Effector memory CD4-positive, alpha-beta T cell (primary cell): Measurements from ENCODE around the gene ITGA1.

ENCODE experiments used
- DNase-seq, 3 donors: peaks; one replicate each; pipeline ENCODE4 v3.0.0-alpha.2; 2020
- H3K27ac ChIP-seq: 2 replicates; pipeline ENCODE4 v1.7.0; 2013; ENCODE audit warnings: mild to moderate bottlenecking, low read length, moderate library complexity; ENCODE audit not compliant: insufficient read depth, poor library complexity, severe bottlenecking
- H3K27me3 ChIP-seq: replicated peaks from 2 replicates; pipeline ENCODE4 v1.7.0; 2013; ENCODE audit warnings: mild to moderate bottlenecking, low read length; ENCODE audit not compliant: insufficient read depth, control insufficient read depth, poor library complexity, severe bottlenecking
- H3K36me3 ChIP-seq: 2 replicates; pipeline ENCODE4 v1.7.0; 2013; ENCODE audit warnings: mild to moderate bottlenecking, low read length, moderate library complexity; ENCODE audit not compliant: control insufficient read depth, insufficient read depth
- H3K4me1 ChIP-seq: 2 replicates; pipeline ENCODE4 v1.7.0; 2013; ENCODE audit warnings: low read length, mild to moderate bottlenecking; ENCODE audit not compliant: control insufficient read depth, insufficient read depth, poor library complexity, severe bottlenecking
- H3K4me3 ChIP-seq: 2 replicates; pipeline ENCODE4 v1.7.0; 2013; ENCODE audit warnings: low read length, low read depth, mild to moderate bottlenecking; ENCODE audit not compliant: insufficient read depth, poor library complexity, severe bottlenecking
- H3K9me3 ChIP-seq: 2 replicates; pipeline ENCODE4 v1.7.0; 2013; ENCODE audit warnings: mild to moderate bottlenecking, low read length, moderate library complexity; ENCODE audit not compliant: control insufficient read depth

ITGA1 gene

GRCh38 chr5:52897238-52897614, 109.5 kb downstream of the ITGA1 start:
- no peaks in the 10 kb centered on the region for H3K4me1 ChIP-seq
- H3K4me3 ChIP-seq = no peak overlapping the region
- no peak overlapping the region for H3K27ac ChIP-seq
- DNase-seq = no peak
- no peaks in the 10 kb centered on the region for H3K27me3 ChIP-seq
- no peaks in the 10 kb centered on the region for H3K36me3 ChIP-seq
- H3K9me3 ChIP-seq = no peaks in the 10 kb centered on the region

- H3K36me3 ChIP-seq = no peaks in the 10 kb centered on the region
- H3K9me3 ChIP-seq = no peaks in the 10 kb centered on the region
- H3K27ac ChIP-seq = no peak overlapping the region
- DNase-seq = no peak
- no peaks in the 10 kb centered on the region for H3K4me1 ChIP-seq
- no peak overlapping the region for H3K4me3 ChIP-seq
- no peaks in the 10 kb centered on the region for H3K27me3 ChIP-seq
Observed at GRCh38 chr5:52898961-52899680, 111.4 kb downstream of the ITGA1 start.

GRCh38 chr5:52903142-52903541, 115.4 kb downstream of the ITGA1 start:
- H3K36me3 ChIP-seq = no peaks in the 10 kb centered on the region
- H3K4me1 ChIP-seq = no peaks in the 10 kb centered on the region
- DNase-seq = no peak
- no peak overlapping the region for H3K27ac ChIP-seq
- no peaks in the 10 kb centered on the region for H3K9me3 ChIP-seq
- H3K27me3 ChIP-seq = no peaks in the 10 kb centered on the region
- H3K4me3 ChIP-seq = no peak overlapping the region

- no peak for DNase-seq
- Histone ChIP-seq H3K4me1 (no peaks in the 10 kb centered on the region), H3K27me3 (no peaks in the 10 kb centered on the region), H3K9me3 (no peaks in the 10 kb centered on the region), H3K36me3 (no peaks in the 10 kb centered on the region), H3K27ac (no peak overlapping the region), H3K4me3 (no peak overlapping the region)
Observed at GRCh38 chr5:52906343-52906742, 118.6 kb downstream of the ITGA1 start.

- Histone ChIP-seq H3K4me1 (no peaks in the 10 kb centered on the region), H3K27me3 (no peaks in the 10 kb centered on the region), H3K36me3 (no peaks in the 10 kb centered on the region), H3K9me3 (no peaks in the 10 kb centered on the region), H3K4me3 (no peak overlapping the region), H3K27ac (no peak overlapping the region)
- no peak for DNase-seq
Observed at GRCh38 chr5:52906845-52907244, 119.1 kb downstream of the ITGA1 start.

GRCh38 chr5:52909192-52909591, 121.5 kb downstream of the ITGA1 start:
- Histone ChIP-seq H3K9me3 (no peaks in the 10 kb centered on the region), H3K36me3 (no peaks in the 10 kb centered on the region), H3K27ac (no peak overlapping the region), H3K4me1 (no peaks in the 10 kb centered on the region), H3K4me3 (no peak overlapping the region), H3K27me3 (no peaks in the 10 kb centered on the region)
- DNase-seq = no peak

GRCh38 chr5:52910071-52910470, 122.4 kb downstream of the ITGA1 start:
- no peaks in the 10 kb centered on the region for H3K9me3 ChIP-seq
- no peaks in the 10 kb centered on the region for H3K27me3 ChIP-seq
- H3K36me3 ChIP-seq = no peaks in the 10 kb centered on the region
- no peak overlapping the region for H3K27ac ChIP-seq
- H3K4me3 ChIP-seq = no peak overlapping the region
- DNase-seq = no peak
- peaks cover under 1% of the 10 kb centered on the region for H3K4me1 ChIP-seq

GRCh38 chr5:52915176-52915875, 127.6 kb downstream of the ITGA1 start:
- Histone ChIP-seq H3K4me3 (peak overlapping the region; percentile 26), H3K27me3 (no peaks in the 10 kb centered on the region), H3K9me3 (no peaks in the 10 kb centered on the region), H3K27ac (no peak overlapping the region), H3K4me1 (peaks cover 4% of the 10 kb centered on the region), H3K36me3 (no peaks in the 10 kb centered on the region)
- DNase-seq = peak; percentile 3 to 28 (median 7)

- H3K4me3 ChIP-seq = no peak overlapping the region
- H3K36me3 ChIP-seq = no peaks in the 10 kb centered on the region
- no peaks in the 10 kb centered on the region for H3K9me3 ChIP-seq
- DNase-seq = no peak
- no peaks in the 10 kb centered on the region for H3K4me1 ChIP-seq
- H3K27ac ChIP-seq = no peak overlapping the region
- H3K27me3 ChIP-seq = no peaks in the 10 kb centered on the region
Observed at GRCh38 chr5:52920929-52921328, 133.2 kb downstream of the ITGA1 start.

- Histone ChIP-seq H3K27me3 (no peaks in the 10 kb centered on the region), H3K27ac (no peak overlapping the region), H3K9me3 (no peaks in the 10 kb centered on the region), H3K36me3 (no peaks in the 10 kb centered on the region), H3K4me1 (no peaks in the 10 kb centered on the region), H3K4me3 (no peak overlapping the region)
- no peak for DNase-seq
Observed at GRCh38 chr5:52922384-52922783, 134.7 kb downstream of the ITGA1 start.
